ENCODE data around the gene ZNF513.

ZNF513 gene

DNA sequence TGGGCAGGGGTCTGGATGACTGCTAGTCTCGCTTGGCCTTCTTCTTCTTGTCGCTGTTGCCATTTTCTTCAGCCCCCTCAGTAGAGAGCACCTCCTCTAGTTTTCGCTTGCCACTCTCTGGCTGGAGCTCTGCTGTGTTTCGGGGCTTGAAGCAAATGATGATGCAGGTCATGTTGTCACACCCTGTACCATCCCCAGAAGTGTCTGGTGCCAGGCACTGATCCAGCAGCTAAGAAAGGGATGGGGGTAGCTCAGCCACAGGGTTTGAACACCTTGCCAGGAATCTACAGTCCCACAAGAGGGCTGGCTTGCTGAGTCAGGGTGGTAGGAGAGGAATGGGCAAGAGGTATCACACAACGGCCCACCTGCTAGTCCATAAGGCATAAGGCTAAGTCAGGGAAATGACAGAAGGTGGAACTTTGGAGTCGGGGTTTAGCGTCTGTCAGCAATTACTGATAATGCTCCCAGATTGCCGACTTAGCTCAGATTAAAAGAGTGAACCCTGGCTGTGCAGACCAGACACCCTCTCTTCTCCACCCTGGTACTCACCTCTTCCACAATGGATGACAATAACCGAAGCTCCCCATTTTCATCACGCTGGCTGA lies 1.1 kb upstream of the ZNF513 start:
- DNase-seq (ENCODE audit: low read depth in 2 of 2), result no peak

GRCh38 chr2:27379836-27380625 lies 503 bp downstream of the ZNF513 start:
- DNase-seq (ENCODE audit: low read depth in 2 of 2), result no peak

GRCh38 chr2:27379383-27379835 lies 1.1 kb downstream of the ZNF513 start:
- DNase-seq (ENCODE audit: low read depth in 2 of 2), result no peak

DNA sequence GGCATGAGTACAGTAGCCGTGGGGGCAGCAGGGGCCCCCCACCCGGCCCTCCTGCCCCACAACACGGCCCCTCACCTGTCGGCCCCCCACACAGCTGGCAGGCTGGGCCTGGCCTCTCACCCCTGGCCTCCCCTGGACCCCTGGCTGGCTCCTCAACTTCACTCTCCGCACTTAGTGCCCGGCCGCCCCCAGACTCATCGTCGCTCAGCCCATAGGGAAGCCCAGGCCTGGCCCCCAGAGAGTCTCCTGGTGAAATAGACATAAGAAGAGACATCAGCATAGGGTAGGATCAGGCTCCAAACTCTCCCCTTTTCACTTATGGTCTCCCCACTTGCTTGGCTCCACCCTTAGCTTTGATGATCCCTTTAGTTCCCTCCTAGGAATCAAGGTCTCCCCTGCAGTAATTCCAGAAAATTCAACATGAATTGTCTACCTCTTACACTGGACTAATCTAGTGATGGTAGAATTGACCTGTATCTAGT lies 1.7 kb downstream of the ZNF513 start:
- no peak for DNase-seq (ENCODE audit: low read depth in 2 of 2)

- DNase-seq (ENCODE audit: low read depth in 2 of 2), result no peak
Measured at GRCh38 chr2:27378096-27378808, 2.3 kb downstream of the ZNF513 start.

DNA sequence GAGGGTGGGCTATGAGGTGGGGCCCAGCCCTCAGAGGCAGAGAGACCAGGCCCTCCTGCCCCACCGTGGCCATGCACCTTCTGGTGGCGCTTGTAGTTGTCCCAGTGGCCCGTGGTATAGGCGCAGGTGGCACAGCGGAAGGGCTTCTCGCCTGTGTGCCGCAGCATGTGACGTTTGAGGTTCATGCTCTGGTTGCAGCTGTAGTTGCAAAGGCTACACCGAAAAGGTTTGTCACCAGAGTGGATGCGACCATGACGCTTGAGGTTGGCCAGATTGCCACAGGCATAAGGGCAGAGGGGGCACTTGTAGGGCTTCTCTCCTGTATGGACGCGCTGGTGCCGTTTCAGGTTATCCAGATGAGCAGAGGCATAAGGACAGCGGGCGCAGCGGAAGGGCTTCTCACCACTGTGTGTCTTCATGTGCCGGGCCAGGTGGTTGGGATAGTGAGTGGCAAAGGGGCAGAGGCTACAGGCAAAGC lies 2.9 kb downstream of the ZNF513 start:
- no peak for DNase-seq (ENCODE audit: low read depth in 2 of 2)

- DNase-seq (ENCODE audit: low read depth in 2 of 2), result no peak
Measured at GRCh38 chr2:27376866-27377617, 3.5 kb downstream of the ZNF513 start.

DNA sequence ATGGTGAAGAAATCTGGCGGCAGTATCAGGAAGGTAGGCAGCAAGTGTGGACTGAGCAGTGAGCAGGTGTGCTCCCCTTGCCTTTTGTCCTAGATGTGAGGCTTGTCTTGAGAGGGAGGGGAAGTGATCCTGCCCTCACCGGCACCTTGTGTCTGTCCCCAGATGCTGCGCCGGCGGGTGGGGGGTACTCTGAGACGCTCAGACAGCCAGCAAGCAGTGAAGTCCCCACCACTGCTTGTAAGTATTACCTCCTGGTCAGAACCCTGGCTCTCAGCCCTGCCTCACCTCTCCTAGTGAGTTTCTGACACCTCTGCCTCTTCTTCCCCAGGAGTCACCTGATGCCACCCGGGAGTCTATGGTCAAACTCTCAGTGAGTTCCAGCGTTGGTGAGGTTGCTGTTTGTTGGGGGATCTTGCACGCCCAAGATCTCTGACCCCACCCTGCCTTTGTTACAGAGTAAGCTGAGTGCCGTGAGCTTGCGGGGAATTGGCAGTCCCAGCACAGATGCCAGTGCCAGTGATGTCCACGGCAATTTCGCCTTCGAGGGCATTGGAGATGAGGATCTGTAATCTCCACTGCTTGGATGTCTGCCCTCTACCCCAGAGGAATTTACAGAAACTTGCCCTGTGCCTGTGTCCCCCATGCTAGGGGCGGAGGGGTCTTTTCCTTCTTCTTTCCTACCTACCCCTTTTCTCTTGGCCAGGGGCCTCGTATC lies 4.2 kb downstream of the ZNF513 start:
- DNase-seq (ENCODE audit: low read depth in 2 of 2), result no peak

DNA sequence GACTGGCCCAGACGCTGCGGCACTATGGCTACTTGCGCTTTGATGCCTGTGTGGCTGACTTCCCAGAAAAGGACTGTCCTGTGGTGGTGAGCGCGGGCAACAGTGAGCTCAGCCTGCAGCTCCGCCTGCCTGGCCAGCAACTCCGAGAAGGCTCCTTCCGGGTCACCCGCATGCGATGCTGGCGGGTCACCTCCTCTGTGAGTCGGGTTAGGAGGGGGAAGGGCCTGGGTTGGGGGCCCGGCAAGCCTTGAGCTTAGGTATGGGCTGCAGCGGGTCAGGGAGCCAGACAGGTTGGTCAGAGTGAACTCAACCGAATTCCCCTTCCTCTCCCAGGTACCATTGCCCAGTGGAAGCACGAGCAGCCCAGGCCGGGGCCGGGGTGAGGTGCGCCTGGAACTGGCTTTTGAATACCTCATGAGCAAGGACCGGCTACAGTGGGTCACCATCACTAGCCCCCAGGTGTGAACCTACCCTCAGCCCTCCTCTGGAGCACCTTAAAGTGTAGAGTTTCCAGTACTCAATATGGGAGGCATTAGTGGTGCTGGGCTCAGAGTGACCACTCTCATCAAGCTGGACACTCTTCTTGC lies 4.9 kb downstream of the ZNF513 start:
- DNase-seq (ENCODE audit: low read depth in 2 of 2), result no peak

GRCh38 chr2:27373567-27373966 lies 7.0 kb downstream of the ZNF513 start:
- no peak for DNase-seq (ENCODE audit: low read depth in 2 of 2)

GRCh38 chr2:27372937-27373336 lies 7.6 kb downstream of the ZNF513 start:
- no peak for DNase-seq (ENCODE audit: low read depth in 2 of 2)

- DNase-seq (ENCODE audit: low read depth in 2 of 2), result no peak
Measured at GRCh38 chr2:27370816-27371620, 9.5 kb downstream of the ZNF513 start.

GRCh38 chr2:27370026-27370815 lies 10.3 kb downstream of the ZNF513 start, which contains the start of the genes EIF2B4 and SNX17:
Gene EIF2B4 (minus strand): TSS chr2:27370338. CDS start chr2:27370314, 24 bp downstream.
Gene SNX17 (plus strand): TSS chr2:27370616. CDS start chr2:27370744, 128 bp downstream.
- peak; percentile 98 to 99 for DNase-seq (ENCODE audit: low read depth in 2 of 2)

DNA sequence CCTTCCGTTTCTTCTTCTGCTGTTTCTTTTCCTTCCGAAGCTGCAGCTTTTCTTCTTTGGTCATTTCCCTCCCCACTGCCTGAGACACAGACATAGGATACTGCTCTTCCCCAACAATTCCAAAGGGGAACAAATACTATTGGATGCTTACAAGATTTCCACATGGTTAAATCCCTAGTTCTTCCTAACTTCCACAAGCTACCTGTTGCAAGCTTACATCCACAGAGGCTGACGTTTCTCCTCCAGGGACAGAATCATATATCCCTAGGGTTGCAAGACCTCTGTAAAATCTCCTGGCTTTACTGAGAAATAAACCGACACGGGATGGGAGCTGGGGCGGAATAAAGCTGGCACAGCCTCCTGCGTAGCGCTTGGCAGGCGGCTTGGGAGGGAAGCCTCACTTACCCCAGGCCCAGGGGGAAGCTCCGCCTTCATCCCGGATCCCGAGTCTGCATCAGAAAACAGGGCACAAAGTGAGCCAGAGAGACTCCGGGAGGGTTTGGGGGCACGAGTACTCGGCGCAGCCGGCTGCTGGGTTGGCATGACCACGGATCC lies 11.0 kb downstream of the ZNF513 start:
- DNase-seq (ENCODE audit: low read depth in 2 of 2), result no peak

- DNase-seq (ENCODE audit: low read depth in 2 of 2), result no peak
Measured at GRCh38 chr2:27363933-27364332, 16.6 kb downstream of the ZNF513 start.

DNA sequence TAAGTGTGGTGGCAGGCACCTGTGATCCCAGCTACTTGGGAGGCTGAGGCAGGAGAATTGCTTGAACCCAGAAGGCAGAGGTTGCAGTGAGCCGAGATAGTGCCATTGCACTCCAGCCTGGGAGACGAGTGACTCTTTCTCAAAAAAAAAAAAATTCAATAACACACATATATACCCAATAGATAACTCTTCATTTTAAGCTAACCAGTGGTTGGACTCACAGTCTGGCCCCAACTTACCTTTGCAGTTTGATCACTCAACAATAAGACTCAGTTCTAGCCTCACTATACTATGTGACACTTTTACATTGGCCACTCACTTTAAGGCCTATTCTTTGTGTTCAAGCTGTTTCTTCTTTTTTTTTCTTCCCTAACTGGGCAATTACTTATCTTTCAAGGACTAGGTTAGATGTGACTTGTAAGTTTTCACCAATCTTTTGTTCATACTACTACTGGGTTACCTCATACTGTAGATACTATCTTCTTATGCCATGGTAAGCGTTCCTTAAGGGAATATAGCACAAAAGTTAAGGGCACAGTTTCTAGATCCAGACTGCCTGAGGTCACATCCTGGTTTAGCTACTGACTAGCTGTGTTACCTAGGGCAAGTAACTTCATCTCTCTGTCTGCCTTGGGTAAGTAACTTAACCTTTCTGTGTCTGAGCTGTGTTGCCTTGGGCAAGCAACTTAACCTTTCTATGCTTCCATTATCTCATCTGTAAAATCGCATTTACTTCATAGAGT lies 17.7 kb downstream of the ZNF513 start:
- no peak for DNase-seq (ENCODE audit: low read depth in 2 of 2)

GRCh38 chr2:27356382-27357181 lies 24.0 kb downstream of the ZNF513 start, which contains the start of gene GTF3C2:
Gene GTF3C2 (minus strand): TSS chr2:27356764. CDS start chr2:27343554, 13,210 bp downstream.
- peak; percentile 90 to 93 for DNase-seq (ENCODE audit: low read depth in 2 of 2)
